AG09309 (cell line): ENCODE results near the gene SLC27A4.

Source experiments
- DNase-seq: peaks from one replicate; pipeline ENCODE4 v3.0.0-alpha.2; 2010; ENCODE audit warnings: low read depth
- H3K4me3 ChIP-seq: 2 replicates; pipeline ENCODE4 v1.5.1; 2011; ENCODE audit warnings: mild to moderate bottlenecking, low read depth, low read length, moderate library complexity; ENCODE audit not compliant: control insufficient read depth
- TF ChIP-seq, protein P1 (sequence below): IDR thresholded peaks from 2 replicates; pipeline ENCODE4 v1.5.1; 2011; ENCODE audit warnings: mild to moderate bottlenecking, low read depth, low read length, inconsistent platforms; ENCODE audit not compliant: insufficient read depth, control insufficient read depth; ENCODE audit errors: missing control alignments

SLC27A4 gene

DNA sequence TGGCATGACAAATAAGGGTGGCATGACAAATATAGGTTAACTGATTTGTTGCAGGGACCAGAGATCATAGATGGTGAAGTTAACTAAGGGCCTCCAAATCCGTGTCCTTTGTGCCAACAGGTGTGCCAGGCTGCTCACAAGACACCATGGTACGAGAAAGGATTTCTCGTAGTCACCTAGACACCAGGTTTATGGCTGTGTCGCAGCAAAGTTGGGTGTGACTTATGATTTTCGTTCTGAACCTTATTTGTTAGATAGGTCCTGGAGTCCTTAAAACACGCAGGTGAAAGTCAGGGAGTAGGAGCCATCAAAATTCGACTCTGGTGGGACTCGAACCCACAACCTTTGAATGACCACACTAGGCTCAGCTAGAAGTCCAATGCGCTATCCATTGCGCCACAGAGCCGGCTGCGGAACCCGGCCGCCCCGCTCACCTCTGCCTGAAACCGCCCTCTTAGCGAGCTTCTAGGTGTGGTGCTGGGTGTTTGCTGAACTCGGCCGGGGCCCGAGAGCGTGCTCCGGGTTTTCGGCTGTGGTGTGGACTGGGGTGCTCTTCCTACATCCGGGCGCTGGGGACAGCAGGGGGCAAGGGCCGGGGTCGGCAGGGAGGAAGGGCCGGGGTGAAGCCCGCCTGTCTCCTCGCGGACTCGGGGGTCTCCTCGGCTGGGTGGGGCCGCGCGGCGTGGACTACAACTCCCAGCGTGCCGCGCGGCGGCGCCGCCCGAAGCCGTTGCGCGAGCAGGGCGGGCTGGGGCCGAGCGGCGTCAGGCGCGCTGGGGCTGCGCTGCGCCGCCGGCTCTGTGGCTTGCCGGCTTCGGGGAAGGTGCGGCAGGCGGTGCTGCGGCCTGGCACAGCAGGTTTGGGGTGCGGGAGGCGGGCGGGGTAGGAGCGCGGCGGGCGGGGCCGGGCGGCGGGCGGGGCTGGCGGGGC, at the start of gene SLC27A4:
SLC27A4 (plus strand) TSS at position 767 of the 930 bp plus-strand sequence. CDS start 2,606 bp downstream, outside the sequence.
- TF ChIP-seq, protein P1, sequence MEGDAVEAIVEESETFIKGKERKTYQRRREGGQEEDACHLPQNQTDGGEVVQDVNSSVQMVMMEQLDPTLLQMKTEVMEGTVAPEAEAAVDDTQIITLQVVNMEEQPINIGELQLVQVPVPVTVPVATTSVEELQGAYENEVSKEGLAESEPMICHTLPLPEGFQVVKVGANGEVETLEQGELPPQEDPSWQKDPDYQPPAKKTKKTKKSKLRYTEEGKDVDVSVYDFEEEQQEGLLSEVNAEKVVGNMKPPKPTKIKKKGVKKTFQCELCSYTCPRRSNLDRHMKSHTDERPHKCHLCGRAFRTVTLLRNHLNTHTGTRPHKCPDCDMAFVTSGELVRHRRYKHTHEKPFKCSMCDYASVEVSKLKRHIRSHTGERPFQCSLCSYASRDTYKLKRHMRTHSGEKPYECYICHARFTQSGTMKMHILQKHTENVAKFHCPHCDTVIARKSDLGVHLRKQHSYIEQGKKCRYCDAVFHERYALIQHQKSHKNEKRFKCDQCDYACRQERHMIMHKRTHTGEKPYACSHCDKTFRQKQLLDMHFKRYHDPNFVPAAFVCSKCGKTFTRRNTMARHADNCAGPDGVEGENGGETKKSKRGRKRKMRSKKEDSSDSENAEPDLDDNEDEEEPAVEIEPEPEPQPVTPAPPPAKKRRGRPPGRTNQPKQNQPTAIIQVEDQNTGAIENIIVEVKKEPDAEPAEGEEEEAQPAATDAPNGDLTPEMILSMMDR = no peak
- no peak for DNase-seq
- H3K4me3 ChIP-seq = peak within 1 kb of the TSS; percentile 72

DNA sequence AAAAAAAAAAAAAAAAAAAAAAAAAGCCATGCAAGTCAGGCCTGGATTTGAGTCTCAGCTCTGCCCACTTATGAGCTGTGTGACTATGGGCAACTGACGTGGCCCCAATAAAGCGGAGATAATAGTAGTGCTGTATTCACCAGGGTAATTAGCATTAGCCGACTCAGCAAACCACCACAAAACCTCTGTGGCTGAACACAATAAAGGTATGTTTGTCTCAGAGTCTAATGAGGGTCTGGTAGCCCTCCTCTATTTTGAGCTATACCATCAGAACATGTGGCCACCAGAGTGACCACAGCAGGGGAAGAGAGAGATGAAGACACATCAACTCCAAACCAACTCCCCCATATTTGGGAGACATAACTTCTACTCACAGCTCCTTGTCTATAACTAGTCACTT, 48.3 kb upstream of the SLC27A4 start:
- H3K4me3 ChIP-seq = no peak overlapping the region
- DNase-seq = no peak
- TF ChIP-seq, protein P1 = no peak

DNA sequence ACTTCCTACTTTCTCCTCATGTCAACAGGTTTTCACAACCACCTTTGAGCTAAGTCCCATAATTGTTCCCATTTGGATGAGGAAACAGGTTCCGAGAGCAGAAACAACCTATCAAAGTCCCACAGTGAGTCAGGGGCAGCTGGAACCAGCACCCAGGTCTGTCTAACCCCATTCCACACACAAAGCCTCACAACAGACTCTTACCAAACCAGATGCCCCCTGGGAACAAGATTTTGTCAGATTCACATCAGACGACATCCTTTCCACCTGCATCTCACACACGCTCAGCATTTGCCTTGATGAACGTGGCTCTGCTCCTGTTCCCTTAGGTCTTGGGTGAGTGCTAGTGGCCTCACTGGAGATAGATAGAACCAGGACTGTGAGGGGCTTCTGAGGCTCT, 47.2 kb upstream of the SLC27A4 start:
- TF ChIP-seq, protein P1 = no peak
- DNase-seq = no peak
- H3K4me3 ChIP-seq = no peak overlapping the region

DNA sequence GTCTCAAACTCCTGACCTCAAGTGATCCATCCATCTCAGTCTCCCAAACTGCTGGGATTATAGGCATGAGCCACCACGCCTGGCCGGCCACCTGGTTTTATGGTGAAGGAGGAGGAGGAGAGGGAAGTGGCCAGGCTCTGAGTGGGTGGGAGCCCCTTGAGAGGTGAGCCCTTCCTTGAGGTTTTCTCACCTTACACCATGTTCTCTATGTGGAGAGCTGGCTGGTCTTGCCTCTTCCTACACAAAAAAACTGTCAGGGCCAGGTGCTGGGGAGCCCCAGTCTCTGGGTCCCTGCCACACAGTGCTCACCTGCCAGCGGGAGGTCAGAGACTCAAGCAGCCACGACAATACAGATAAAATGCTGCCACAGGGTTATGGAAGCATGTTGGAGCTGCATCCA, 46.2 kb upstream of the SLC27A4 start:
- TF ChIP-seq, protein P1 = no peak
- no peak overlapping the region for H3K4me3 ChIP-seq
- no peak for DNase-seq

DNA sequence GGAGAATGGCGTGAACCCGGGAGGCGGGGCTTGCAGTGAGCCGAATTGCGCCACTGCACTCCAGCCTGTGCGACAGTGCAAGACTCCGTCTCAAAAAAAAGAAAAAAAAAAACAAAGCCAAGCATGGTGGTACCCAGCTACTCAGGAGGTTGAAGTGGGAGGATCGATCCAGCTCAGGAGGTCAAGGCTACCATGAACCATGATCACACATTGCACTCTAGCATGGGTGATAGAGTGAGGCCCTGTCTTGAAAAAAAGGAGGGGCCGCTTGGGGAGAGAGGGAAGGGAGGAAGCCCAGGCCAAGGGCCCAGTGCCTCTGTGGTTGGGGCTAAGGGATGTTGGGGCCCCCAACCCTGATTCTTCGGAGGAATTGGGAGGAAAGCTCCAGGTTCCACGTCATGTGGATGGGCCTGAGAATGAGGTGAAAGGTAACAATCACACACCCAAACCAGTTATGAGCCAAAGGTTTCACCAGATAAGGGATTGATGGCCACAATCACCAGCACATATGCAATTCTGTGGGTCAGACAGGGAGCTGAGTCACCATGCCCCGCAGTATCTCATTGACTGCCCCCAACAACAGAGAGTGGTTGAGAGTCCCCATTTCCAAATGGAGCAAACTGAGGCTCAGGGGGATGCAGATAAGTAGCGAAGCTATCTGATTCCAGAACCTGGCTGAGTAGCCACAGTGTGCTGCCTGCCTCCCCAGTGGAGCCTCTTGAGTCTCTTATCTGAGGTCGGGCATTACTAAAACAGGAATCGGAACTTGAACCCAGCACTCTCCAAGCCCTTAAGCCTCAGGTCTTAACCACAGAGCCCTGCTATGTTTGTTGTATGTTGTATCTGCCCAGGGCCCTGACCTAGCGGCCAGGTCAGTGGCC, 43.7 kb upstream of the SLC27A4 start:
- H3K4me3 ChIP-seq = no peak overlapping the region
- TF ChIP-seq, protein P1 = no peak
- no peak for DNase-seq

DNA sequence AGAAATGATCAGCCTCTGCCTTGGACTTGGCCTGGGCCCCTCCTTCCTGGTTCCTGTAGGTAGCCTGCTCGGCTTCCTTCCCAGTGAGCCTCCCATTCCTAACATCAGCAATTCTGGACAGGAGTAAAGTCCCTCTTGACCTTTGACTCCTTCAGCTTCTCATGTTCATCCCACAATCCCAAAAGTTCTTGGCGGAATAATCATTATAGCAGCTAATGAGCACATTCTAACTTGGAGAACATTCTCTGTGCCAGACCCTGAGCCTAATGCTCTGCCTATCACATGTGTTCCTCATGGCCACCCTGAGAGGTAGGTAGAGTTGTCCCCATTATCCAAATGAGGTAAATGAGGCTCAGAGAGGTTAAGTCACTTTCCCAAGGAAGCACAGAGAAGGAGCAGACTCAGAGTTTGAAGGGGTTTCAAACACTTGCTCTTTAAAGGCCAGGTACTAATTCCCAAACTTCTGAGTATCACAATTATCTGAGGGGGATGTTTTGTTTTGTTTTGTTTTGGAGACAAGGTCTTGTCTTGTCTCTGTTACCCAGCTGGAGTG, 43.0 kb upstream of the SLC27A4 start:
- H3K4me3 ChIP-seq = no peak overlapping the region
- TF ChIP-seq, protein P1 = no peak
- DNase-seq = no peak
